GM21576 (cell line): ENCODE measurements around the gene RANGAP1.
"Not testable (repeated sequence)": the region's sequence is repeated elsewhere in the genome, so short reads cannot be mapped to it uniquely, and the experiment has no call there.

Experiments used
- ATAC-seq: cut with Tn5 transposase; IDR thresholded peaks from one replicate; pipeline ENCODE4 v1.9.1; 2021; ENCODE audit warnings: mild to moderate bottlenecking, moderate library complexity; ENCODE audit not compliant: unreplicated experiment

The RANGAP1 gene

DNA sequence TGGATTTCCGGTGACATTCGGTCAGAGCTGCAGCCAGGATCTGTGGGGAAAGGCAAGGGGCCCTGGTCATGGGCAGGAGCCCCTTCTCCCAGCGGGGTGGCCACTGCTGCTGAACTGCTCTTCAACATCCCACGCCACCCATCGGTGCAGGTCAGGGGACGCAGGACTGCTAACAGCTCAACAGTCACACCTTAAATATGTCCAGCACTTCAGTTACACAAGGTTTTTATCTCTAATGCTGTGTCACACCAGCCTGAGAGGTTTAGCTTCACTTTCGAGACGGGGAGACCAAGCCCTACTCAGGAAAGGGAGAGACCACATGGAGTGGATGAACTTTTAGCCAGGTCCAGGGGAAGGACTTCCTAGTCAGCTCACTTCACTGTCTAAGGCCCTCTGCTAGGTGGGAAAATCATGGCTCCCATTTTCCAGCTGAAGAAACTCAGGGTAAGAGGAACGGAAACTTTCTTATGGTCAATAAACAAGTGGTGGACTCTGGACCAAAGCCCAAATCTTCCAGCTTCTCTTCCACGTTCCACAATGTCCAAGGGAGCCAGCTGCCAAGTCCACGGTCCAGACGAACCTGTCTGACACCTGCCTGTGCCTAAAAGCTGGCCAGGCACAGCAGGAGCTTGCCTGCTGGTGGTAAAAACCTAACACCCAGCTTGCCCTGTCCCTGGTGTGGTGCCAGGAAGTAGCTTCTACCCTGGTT, 24.3 kb downstream of the RANGAP1 start:
- no peak for ATAC-seq

DNA sequence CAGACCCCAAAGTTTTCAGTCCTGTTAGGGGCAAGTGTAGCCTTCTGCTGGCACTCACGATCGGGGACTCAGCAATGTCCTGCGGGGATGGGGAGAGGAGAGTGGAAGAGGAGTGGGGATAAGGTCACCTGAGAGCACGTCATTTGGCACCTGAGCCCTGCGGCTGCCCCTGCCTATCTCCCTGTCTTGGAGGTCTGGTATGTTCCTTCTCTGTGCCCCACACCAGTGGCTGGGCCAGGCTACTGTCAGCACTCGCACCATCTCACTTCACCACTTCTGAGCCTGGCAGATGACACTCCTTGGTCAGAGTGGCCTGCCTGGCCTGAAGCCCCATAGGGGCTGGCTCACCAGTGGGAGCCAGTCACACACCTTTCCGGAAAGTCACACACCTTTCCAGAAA, 25.1 kb downstream of the RANGAP1 start:
- no peak for ATAC-seq

DNA sequence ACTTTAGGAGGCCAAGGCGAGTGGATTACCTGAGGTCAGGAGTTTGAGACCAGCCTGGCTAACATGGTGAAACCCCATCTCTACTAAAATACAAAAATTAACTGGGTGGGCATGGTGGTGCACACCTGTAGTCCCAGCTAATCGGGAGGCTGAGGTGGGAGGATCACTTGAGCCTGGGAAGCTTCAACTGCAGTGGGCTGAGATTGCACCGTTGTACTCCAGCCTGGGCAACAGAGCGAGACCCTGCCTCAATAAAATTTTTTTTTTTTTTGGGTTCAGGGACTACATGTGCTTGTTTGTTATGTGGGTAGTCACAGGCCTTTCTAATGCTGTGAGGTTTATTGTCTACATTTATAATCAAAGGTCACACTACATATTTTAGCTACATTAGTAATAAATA, 26.2 kb downstream of the RANGAP1 start:
- not testable (repeated sequence) for ATAC-seq

DNA sequence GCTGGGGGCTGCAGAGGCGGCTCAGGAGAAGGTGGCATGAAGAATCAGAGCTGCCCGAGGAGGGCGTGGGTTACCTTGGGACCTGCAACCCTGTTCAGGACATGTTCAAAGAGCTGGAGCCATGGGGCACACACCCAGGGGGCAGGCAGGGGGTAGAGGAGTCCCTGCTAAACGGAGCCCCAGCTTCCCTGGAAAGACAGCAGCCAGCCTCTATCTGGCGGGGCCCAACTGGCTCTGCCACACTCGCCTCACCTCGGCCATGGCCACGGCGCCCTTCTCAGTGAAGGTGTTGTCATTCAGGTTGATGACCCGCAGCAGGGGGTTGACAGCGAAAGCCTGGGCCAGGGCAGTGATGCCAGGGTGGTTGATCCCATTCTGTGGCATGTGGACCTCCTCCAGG, 28.3 kb downstream of the RANGAP1 start:
- no peak for ATAC-seq

DNA sequence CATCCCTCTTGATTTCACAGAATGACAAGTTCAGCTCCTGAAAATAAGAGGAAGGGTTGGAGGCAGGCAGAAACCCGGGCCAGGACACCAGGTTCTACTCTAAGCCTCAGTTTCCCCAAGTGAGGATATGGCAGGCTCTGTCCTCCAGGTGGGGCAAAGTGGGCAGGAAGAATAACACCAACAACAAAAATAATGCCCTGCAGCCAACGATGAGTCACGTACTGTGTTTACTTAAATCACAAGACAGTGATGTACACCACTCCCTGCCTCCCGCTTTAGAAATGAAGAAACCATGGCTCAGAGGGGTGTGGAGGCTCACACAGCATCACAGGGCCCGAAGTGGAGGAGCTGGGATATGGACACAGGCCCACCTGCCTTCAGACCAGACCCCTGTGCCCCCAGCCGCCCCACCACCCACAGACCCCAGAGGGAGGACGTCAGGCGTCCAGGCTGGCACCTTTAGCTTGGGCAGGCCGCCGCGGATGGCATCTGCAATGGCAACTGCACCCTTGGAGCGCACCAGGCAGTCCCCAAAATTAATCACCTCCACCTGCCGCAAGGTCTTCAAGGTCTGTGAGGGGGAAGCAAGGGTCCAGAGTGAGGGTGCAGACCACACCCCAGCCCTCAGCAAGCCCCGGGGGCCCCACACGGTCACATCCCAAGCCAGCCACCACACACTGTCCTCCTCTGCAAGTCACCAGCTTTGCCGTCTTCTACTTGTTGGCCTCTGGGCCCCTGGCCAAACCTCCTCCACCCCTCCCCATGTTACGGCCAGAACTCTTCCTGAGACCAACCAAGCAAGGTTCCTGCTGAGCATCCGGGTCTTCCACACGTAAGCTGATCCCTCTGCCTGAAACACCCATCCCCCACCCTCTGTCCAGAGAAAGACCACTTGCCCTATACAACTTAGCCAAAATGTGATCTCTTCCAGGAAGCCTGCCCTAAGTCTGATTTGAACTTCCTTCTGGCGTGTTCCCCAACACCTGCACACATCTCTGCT, 29.4 kb downstream of the RANGAP1 start:
- ATAC-seq, result no peak

DNA sequence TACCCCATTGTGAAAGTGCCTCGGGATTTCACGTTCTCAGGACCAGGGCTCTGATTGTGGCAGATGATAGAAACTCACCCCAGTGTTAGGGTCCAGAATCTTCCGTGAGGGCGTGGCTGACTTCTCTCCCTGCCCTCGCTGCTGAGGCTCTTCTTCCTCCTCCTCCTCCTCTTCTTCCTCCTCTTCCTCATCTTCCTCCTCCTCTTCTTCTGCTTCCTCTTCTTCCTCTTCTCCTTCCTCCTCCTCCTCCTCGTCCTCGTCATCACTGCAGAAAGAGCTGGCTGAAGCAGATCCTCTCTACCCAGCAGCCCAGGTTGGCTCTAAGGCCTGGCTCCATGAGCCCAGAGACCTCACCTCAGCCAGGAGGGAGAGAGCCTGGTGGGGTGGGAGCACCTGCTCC, 31.8 kb downstream of the RANGAP1 start:
- ATAC-seq, result no peak

DNA sequence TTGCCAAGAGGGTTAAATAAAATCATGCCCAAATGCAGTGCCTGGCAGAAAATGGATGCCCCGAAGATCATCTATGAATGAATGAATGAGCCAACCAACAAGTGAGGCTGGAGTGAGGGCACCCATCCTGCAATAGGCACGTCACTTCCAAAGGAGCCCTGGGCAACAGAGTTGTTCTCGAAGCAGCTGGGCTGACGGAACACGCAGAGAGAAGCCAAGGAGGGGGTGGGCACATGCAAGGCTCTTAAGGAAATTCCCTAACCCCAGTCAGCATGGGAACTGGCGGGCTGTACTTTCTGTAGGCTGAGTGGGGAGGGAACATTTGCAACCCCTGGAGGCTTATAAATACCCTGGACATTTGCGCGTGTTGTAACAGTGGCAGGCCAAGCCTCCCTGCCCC, 33.6 kb downstream of the RANGAP1 start:
- no peak for ATAC-seq

DNA sequence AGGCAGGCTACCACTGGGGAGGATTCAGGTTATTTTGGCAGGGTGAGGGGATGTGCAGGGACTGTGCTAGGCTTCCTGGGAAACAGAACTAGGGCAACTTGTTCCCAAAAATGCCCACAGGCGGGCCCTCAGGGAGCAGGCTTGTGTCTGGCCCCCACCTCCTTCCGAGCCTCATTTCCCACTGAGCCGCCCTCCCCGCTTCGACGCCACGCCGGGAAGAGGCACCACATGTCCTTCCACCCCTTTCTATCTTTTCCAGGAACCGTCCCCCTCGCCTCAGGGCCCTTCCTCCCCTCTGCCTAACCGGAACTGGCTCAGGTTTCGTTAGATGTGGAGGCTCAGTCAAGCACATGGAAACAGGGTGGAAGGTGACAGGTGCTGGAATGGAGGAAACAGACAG, 35.9 kb downstream of the RANGAP1 start:
- ATAC-seq, result no peak

DNA sequence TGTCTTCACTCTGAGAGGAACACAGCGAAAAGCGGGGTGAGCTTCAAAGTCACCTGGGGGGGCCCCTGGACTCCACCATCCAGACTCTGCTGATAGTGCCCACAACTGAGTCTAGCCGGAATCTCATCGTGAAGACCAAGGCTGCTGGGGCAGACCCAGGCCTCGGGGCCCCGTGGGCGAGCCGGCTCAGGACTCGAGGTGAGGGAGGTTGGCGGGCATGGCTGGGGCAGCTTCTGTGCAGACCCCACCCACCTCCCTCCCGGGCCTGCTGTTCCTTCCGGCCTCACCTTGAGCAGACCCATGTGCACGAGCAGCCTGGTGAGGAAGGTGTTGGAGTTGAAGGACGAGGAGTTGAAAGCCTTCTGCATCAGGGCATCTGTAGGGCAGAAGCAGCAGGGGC, 36.5 kb downstream of the RANGAP1 start:
- ATAC-seq, result no peak

DNA sequence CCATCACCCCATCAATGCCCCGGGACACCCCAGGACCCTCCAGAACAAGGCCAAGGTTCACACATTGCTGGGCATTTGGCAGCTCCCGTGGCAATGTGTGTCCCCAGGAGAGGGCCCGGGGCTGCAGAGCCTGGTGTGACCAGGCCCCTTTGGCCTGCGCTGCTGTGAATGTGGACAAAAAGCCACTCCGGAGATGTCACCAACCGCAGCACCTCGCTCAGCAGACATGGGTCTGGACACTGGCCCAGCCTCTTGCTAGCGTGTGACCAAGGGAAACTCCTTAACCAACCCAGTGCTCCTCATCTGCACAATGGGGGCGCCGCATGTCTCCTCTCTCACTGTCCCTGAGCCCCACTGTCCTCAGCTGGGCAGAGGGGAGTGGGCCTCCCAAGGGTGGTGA, 37.2 kb downstream of the RANGAP1 start:
- ATAC-seq, result no peak

DNA sequence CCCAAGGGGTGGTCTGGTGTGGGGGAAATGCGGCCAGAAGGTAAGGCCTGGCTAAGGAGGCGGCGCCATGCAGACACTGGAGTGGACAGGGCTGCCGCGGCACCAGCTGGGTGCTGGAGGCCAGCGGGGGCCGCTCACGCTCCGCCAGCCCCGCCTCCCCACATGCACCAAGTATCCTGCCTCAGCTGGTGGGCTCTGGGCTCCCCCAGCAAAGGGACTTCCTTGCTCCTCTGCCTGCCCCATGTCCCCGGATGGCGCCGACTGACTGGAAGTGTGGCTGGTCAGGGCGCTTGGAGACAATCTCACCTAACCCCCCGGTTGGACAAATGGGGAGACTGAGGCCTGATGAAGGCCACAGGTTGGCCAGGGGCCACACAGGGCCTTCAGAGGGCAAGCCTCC, 37.7 kb downstream of the RANGAP1 start:
- no peak for ATAC-seq

DNA sequence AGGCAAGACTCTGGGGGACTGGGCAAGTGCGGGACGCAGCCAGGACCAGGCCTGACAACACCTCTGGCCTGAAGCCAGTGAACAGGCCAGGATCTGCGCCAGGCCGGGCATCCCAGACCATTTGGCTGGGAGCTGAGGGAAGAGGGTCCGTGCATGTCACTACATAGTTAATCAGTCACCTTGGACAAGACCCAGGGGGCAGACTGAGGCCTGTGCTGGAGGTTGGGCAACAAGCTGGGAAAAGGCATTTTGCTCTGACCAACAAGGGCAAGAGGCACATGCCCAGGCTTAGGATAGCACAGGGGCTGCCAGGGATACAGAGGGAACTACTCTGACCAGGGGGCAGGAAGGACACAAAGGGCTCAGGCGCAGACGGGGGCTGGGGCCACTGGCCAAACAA, 38.3 kb downstream of the RANGAP1 start:
- ATAC-seq, result no peak

DNA sequence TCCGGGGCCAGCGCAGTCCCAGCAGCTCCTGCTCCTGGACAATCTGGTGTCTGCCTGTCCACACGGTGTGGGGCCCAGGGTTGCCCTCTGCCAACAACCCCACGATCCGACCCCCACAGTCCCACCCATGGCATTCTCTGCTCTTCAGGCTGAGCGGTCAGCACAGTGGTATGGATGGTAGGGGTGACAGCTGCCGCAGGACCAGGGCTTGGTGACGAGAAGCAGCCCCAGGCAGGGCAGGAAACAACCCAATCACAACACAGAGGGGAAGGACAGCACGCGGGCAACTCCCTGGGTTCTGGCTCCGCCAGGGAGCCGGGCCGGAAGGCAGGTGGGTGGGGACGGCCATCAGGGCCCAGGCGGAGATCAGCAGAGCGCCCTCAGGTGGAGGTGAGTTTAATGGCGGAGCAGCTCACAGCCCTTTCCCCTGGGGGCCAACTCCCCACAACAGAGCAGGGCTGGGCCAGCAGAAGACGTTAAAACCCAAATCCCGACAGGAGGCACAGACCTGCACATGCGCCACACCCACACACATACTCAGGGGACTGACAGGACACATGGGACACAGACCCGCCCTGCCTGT, 40.0 kb downstream of the RANGAP1 start:
- ATAC-seq, result no peak

DNA sequence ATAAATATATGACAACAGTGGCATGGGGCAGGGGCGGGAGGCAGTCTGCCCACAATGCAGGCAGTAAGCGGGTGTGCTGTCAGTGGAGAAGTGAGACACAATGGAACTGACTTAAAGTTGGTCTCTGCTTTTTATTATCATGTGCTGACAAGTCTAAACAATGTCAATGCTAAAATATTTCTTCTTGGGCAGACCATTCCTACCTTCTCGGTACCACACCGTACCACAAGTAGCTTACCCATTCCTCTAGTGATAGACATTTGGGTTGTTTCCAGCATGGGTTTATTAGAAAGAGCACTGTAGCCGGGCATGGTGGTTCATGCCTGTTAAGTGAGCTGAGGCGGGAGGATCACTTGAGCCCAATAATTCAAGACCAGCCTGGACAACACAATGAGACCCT, 42.6 kb downstream of the RANGAP1 start:
- ATAC-seq, result no peak

DNA sequence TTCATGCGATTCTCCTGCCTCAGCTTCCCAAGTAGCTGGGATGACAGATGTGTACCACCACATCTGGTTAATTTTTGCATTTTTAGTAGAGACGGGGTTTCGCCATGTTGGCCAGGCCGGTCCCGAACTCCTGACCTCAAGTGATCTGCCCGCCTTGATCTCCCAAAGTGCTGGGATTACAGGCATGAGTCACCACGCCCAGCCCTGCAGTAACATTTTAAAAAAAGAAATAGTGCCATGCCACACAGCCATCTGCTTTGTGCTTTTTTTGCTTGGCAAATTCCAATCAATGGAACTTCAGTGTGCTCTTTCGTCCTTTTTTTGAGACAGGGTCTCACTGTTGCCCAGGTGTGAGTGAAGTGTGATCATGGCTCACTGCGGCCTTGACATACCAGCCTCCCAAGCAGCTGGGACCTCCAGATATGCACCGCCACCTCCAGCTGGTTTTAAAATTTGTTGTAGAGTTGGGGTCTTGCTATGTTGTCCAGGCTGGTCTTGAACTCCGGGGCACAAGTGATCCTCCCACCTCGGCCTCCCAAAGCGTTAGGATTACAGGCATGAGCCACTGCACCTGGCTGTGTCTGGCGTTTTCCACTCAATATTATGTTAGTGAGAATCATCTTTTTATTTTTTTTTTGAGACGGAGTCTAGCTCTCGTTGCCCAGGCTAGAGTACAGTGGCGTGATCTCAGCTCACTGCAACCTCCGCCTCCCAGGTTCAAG, 43.4 kb downstream of the RANGAP1 start:
- ATAC-seq, result no peak

DNA sequence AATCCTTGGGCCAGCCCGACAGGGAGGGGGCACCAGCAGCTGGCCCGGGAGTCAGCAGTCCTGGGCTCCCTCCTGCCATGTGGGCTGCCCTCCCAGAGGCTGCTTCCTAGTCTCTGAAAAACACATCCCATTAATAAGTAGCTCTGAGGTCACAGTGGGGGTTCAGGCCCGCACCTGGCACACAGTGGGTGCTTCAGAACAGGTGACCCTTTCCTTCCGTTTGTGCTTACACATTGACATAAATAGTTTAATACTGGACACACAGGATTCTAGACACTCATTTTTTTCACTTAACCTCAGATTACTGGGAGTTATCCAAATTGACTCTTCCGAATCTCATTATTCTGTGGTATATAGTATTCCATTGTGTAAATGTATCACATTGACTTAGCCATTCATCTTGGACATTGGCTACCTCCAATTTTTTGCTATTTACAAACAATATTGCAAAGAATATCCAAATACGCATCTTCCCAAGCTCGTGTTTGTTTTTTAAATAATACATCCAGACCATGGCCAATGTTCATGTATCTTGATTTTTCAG, 44.8 kb downstream of the RANGAP1 start:
- ATAC-seq, result no peak

DNA sequence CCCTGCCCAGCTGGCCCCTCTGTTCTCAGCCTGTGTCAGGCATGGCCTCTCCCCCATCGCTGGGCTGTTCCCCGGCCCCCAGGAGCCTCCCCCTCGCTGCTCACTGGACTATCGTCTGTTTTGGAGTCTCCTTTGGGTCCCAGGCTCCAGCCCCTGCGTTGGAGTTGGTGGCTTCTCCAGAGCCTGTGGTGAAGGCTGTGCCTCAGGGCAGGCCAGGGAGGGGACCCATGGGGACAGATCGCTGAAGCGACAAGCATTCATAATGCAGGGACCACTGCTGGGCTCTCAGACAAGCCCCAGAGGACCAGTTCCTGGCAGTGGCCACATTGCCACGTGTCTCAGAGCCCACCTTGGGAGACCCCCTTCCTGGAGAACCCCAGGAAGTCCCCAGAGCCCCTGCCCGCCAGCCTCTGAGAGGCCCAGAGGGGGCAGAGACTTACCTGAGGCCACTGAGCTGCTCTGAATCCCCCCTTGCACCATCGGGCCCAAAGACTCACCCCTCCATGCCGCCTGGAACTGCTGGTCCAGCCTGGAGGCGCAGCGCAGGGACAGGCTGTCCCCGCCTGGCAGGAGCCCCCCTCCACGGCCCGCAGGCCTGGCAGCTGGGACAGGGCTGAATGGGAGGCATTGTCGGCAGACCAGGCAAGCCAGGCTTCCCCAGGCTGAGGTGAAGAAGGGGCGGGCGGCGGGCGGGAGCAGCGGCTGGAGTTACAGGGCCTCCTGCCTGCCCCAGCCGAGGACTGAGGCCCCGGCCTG, 45.4 kb downstream of the RANGAP1 start, which contains the start of gene CHADL:
TSS of gene CHADL (minus strand) at position 555 of the 756 bp plus-strand sequence. CDS start at position 505, 50 bp downstream.
- no peak for ATAC-seq

DNA sequence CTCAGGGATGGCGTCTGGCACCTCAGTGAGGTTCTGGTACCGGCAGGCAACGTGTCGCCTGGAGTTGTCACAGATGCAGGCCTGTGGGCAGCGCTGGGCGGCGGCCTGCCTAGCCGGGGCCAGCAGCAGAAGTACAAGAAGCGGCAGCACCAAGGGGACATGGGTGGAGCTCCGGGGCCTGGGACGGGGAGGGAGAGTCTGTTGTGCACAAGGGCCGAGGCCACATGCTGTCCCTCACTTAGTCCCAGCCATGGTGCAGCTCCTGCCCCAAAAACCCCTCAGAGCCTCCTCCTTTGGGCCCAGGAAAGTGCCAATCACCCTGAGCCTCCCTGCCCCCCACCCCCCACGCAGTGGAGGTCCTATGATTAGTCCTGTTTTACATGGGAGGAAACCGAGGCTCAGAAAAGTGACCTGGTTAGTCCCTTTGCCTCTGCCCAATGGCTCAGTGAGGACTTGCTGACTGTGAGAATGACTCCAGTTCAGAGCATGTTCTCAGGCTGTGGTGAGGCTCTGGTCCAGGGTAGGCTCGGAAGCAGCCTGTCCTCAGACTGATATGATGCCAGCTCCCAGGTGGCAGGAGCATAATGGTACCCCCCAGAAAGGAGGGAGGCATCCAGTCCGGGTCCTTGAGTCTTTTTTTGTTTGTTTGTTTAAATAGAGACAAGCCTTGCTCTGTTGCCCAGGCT, 46.4 kb downstream of the RANGAP1 start:
- ATAC-seq, result no peak
